Measurements from ENCODE around the gene HNRNPH1. TPM values are rescaled to one million over a fixed set of nuclear protein-coding genes. Genes with fewer than 3 reads are reported as not detected.

Gene HNRNPH1, protein sequence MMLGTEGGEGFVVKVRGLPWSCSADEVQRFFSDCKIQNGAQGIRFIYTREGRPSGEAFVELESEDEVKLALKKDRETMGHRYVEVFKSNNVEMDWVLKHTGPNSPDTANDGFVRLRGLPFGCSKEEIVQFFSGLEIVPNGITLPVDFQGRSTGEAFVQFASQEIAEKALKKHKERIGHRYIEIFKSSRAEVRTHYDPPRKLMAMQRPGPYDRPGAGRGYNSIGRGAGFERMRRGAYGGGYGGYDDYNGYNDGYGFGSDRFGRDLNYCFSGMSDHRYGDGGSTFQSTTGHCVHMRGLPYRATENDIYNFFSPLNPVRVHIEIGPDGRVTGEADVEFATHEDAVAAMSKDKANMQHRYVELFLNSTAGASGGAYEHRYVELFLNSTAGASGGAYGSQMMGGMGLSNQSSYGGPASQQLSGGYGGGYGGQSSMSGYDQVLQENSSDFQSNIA
- total RNA-seq, result 668 TPM

DNA sequence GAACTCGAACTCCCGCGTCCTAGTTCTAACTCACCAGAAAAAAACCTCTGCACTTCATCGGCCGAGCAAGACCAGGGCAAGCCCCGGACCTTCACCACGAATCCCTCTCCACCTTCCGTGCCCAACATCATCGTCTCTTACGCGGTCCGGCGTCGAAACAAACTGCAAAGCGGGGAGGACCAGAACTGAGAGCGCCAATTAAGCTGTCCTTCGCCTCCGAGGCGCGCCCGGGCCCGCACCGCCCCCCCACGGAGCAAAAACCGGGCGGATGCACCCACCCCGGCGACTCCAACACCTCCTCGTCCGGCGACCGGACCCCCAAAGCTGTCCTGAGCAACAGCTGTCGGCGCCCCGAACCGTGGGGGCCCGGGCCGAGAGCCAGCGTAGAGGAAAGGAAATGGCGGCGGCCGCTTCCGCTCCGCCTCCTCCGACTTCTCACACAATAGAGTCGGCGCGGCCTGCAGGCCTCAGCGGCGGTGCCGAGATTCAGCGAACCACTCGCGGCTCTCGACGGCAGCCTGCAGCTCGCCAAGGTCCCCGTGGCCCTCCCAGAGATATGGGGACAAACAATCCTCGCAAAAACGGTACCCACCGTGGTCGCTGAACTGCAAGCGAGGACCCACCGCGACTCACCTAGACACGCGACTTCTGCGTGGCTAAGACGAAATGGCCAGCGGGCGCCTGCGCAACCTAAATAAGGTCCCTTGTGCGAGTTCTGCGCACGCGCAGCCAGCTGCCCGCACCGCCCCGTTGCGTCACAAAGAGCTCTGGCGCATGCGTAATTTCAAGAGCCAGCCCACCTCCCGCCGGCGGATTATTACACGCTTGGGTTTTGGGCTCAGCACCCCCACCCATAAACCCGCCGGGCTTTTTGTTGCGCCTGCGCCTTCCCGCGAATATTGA is at the start of gene HNRNPH1:
TSS of gene HNRNPH1 (minus strand) at position 669 of the 903 bp plus-strand sequence. CDS start at position 131, 538 bp downstream.

Small RNA genes lying within 50 kb of the gene (small RNA-seq; reads per million reads assigned to genes)
- not detected for gene RF00017

Other genes with a start within 250 kb of the HNRNPH1 start
- 31.1 TPM for gene RUFY1, start 73.1 kb downstream of the HNRNPH1 start, total RNA-seq
- 0.46 TPM for gene CBY3, start 57.4 kb upstream of the HNRNPH1 start, total RNA-seq
- gene CANX, start 75.3 kb upstream of the HNRNPH1 start, total RNA-seq, result 474 TPM
- gene MAML1, start 109.2 kb upstream of the HNRNPH1 start, total RNA-seq, result 9.9 TPM
- 2.1 TPM for gene LTC4S, start 170.3 kb upstream of the HNRNPH1 start, total RNA-seq
- 89.7 TPM for gene MGAT4B, start 183.2 kb upstream of the HNRNPH1 start, total RNA-seq
- 63.9 TPM for gene SQSTM1, start 197.2 kb upstream of the HNRNPH1 start, total RNA-seq
- gene MRNIP, start 235.1 kb upstream of the HNRNPH1 start, total RNA-seq, result 29.3 TPM